ENCODE data around the gene RAPGEFL1. TPM values are rescaled to one million over a fixed set of nuclear protein-coding genes. Genes with fewer than 3 reads are reported as not detected.

Gene RAPGEFL1
- total RNA-seq, 2 donors from 2014 or later = 14.2 to 25.1 TPM

- H3K27ac ChIP-seq = no peak overlapping the region
- no peak for DNase-seq (ENCODE audit: low spot score)
- no peak for TF ChIP-seq POLR2AphosphoS5 (IDR thresholded peaks at IDR 0.05)
- no peak for TF ChIP-seq POLR2A (IDR thresholded peaks at IDR 0.05)
- TF ChIP-seq, protein P1, sequence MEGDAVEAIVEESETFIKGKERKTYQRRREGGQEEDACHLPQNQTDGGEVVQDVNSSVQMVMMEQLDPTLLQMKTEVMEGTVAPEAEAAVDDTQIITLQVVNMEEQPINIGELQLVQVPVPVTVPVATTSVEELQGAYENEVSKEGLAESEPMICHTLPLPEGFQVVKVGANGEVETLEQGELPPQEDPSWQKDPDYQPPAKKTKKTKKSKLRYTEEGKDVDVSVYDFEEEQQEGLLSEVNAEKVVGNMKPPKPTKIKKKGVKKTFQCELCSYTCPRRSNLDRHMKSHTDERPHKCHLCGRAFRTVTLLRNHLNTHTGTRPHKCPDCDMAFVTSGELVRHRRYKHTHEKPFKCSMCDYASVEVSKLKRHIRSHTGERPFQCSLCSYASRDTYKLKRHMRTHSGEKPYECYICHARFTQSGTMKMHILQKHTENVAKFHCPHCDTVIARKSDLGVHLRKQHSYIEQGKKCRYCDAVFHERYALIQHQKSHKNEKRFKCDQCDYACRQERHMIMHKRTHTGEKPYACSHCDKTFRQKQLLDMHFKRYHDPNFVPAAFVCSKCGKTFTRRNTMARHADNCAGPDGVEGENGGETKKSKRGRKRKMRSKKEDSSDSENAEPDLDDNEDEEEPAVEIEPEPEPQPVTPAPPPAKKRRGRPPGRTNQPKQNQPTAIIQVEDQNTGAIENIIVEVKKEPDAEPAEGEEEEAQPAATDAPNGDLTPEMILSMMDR (IDR thresholded peaks at IDR 0.05) = no peak
- H3K4me1 ChIP-seq (replicated peaks) = peaks cover 7% of the 10 kb centered on the region
- H3K9me3 ChIP-seq = no peaks in the 10 kb centered on the region
- H3K4me3 ChIP-seq = no peak overlapping the region
- intact Hi-C loops (cut with DNase I) = no loop called here
- no peaks in the 10 kb centered on the region for H3K27me3 ChIP-seq (replicated peaks; ENCODE audit: insufficient read depth)
- 92% methylated on average over 4 of the region's 4 CpGs for WGBS
- peaks cover 0 to 9% of the 10 kb centered on the region in 2 donors for H3K36me3 ChIP-seq
Observed at GRCh38 chr17:40173091-40173777, 4.0 kb upstream of the RAPGEFL1 start.

DNA sequence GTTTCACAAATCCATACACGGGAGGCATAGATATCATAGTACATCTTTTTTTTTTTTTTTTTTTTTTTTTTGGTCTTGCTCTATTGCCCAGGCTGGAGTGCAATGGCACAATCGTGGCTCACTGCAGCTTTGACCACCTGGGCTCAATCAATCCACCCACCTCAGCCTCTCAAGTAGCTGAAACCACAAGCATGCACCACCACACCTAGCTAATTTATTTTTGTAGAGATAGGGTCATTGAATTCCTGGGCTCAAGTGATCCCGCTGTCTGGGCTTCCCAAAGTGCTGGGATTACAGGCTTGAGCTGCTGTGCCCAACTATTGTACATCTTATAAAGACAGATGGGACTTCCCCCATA is 3.5 kb upstream of the RAPGEFL1 start:
- Histone ChIP-seq H3K4me3 (no peak overlapping the region), H3K9me3 (no peaks in the 10 kb centered on the region), H3K27me3 (replicated peaks; ENCODE audit: insufficient read depth) (no peaks in the 10 kb centered on the region), H3K36me3 (peaks cover 0 to 9% of the 10 kb centered on the region in 2 donors), H3K27ac (no peak overlapping the region), H3K4me1 (replicated peaks) (peaks cover 7% of the 10 kb centered on the region)
- no peak for DNase-seq (ENCODE audit: low spot score)
- 57% methylated on average over 3 of the region's 3 CpGs for WGBS
- TF ChIP-seq POLR2AphosphoS5 (IDR thresholded peaks at IDR 0.05) = no peak
- TF ChIP-seq, protein P1 (IDR thresholded peaks at IDR 0.05) = no peak
- intact Hi-C loops (cut with DNase I) = no loop called here

DNA sequence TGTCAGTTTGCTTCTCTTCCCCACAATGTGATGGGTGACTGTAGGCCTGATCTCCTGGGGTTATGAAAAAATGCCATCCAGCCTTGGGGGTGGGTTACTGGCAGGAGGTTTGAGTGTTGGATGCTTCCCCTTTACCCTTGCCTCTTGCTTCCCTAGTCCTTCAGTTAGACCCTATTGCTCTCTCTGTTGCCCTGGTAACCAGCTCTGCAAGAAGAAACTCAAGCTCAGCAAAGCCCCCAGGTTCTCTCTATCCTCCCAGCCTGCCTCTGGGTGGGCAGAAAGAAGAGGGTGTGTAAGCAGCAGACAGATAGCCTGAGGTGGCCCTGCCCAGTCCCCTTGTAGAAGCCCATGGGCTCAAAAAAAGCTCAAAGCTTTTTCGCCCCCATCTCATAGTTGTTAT is 2.8 kb upstream of the RAPGEFL1 start:
- peaks cover 7% of the 10 kb centered on the region for H3K4me1 ChIP-seq (replicated peaks)
- H3K36me3 ChIP-seq = peaks cover 0 to 9% of the 10 kb centered on the region in 2 donors
- WGBS = 100% methylated on average over 1 of the region's 1 CpG
- no peaks in the 10 kb centered on the region for H3K27me3 ChIP-seq (replicated peaks; ENCODE audit: insufficient read depth)
- no peak overlapping the region for H3K27ac ChIP-seq
- no peak for DNase-seq (ENCODE audit: low spot score)
- no peak overlapping the region for H3K4me3 ChIP-seq
- intact Hi-C loops (cut with DNase I) = no loop called here
- H3K9me3 ChIP-seq = no peaks in the 10 kb centered on the region
- TF ChIP-seq POLR2AphosphoS5 (IDR thresholded peaks at IDR 0.05) (no peak), POLR2A (IDR thresholded peaks at IDR 0.05) (no peak)
- TF ChIP-seq, protein P1 (IDR thresholded peaks at IDR 0.05) = no peak

- WGBS = 65% methylated on average over 7 of the region's 7 CpGs
- Histone ChIP-seq H3K9me3 (no peaks in the 10 kb centered on the region), H3K4me3 (no peak overlapping the region), H3K36me3 (peaks cover 0 to 8% of the 10 kb centered on the region in 2 donors), H3K27me3 (replicated peaks; ENCODE audit: insufficient read depth) (no peaks in the 10 kb centered on the region), H3K4me1 (replicated peaks) (peaks cover 7% of the 10 kb centered on the region), H3K27ac (peak overlapping the region; percentile 66 to 67)
- peak; percentile 33 for TF ChIP-seq POLR2AphosphoS5 (IDR thresholded peaks at IDR 0.05)
- TF ChIP-seq, protein P1 (IDR thresholded peaks at IDR 0.05) = no peak
- intact Hi-C loops (cut with DNase I) = loop anchor here (5.0 kb wide), 1 partner anchor 149 kb away; no protein-coding TSS in a partner anchor
- DNase-seq (ENCODE audit: low spot score) = peak; percentile 65
Observed at GRCh38 chr17:40175928-40176753, 1.1 kb upstream of the RAPGEFL1 start.
